Suprapubic skin (tissue), 3 donors: Measurements from ENCODE around the gene RIMBP2.

ENCODE experiments used
- POLR2A ChIP-seq, 2 donors: fragments of 450-650 bp; IDR thresholded peaks; one replicate each; pipeline ENCODE4 v1.6.1; 2017; ENCODE audit warnings: antibody characterized with exemption in 2 of 2, mild to moderate bottlenecking in 2 of 2, moderate library complexity in 2 of 2
- TF ChIP-seq, protein P1 (sequence below), 2 donors: fragments of 200-600 bp in 1 of 2; fragments of 450-650 bp in 1 of 2; sonication (generic) in 1 of 2; IDR thresholded peaks; one replicate each; pipeline ENCODE4 v1.5.1; 2016 to 2019; ENCODE audit warnings: antibody characterized with exemption in 2 of 2, mild to moderate bottlenecking in 1 of 2, moderate library complexity in 1 of 2

DNA sequence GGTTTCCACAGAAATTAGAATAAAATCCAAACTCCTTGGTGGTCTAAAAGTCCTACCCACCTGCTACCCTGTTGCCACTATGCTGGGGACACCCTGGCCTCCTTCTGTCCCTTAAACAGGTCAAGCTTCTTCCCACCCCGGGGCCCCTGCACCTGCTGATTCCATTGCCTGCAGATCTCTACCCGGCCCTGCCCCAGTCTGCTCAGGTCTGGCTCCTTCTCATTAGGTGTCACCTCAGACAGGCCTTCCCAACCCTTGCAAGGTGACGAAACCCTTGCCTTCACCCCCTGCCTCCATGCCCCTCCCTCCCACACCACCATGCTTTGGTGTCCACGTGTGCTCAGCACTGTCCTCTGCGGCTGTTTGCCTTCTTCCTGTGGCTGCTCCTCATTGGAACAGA lies 207.8 kb downstream of the RIMBP2 start:
- TF ChIP-seq POLR2A (IDR thresholded peaks at IDR 0.05), result no peak
- TF ChIP-seq, protein P1, sequence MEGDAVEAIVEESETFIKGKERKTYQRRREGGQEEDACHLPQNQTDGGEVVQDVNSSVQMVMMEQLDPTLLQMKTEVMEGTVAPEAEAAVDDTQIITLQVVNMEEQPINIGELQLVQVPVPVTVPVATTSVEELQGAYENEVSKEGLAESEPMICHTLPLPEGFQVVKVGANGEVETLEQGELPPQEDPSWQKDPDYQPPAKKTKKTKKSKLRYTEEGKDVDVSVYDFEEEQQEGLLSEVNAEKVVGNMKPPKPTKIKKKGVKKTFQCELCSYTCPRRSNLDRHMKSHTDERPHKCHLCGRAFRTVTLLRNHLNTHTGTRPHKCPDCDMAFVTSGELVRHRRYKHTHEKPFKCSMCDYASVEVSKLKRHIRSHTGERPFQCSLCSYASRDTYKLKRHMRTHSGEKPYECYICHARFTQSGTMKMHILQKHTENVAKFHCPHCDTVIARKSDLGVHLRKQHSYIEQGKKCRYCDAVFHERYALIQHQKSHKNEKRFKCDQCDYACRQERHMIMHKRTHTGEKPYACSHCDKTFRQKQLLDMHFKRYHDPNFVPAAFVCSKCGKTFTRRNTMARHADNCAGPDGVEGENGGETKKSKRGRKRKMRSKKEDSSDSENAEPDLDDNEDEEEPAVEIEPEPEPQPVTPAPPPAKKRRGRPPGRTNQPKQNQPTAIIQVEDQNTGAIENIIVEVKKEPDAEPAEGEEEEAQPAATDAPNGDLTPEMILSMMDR (IDR thresholded peaks at IDR 0.05), result no peak
